ENCODE measurements around the gene ITK.

ITK gene

GRCh38 chr5:157180374-157181264, at the start of gene ITK:
Gene ITK (plus strand): TSS chr5:157180840. CDS start chr5:157180978, 138 bp downstream.
- Histone ChIP-seq H3K4me1 (ENCODE audit: control insufficient read depth, insufficient read depth, low read length) (no peaks in the 10 kb centered on the region), H3K36me3 (ENCODE audit: control insufficient read depth, insufficient read depth, low read length) (no peaks in the 10 kb centered on the region), H3K27ac (ENCODE audit: low read depth, low read length) (no peak within 1 kb of the TSS), H3K4me3 (ENCODE audit: low read length) (peak within 1 kb of the TSS; percentile 48), H3K9ac (ENCODE audit: low read length) (no peak within 1 kb of the TSS), H3K27me3 (ENCODE audit: control insufficient read depth, insufficient read depth, low read length) (no peaks in the 10 kb centered on the region)

- H3K27me3 ChIP-seq (ENCODE audit: control insufficient read depth, insufficient read depth, low read length): no peaks in the 10 kb centered on the region
- no peak overlapping the region for H3K9ac ChIP-seq (ENCODE audit: low read length)
- no peak overlapping the region for H3K27ac ChIP-seq (ENCODE audit: low read depth, low read length)
- no peaks in the 10 kb centered on the region for H3K36me3 ChIP-seq (ENCODE audit: control insufficient read depth, insufficient read depth, low read length)
- H3K4me1 ChIP-seq (ENCODE audit: control insufficient read depth, insufficient read depth, low read length): no peaks in the 10 kb centered on the region
- no peak overlapping the region for H3K4me3 ChIP-seq (ENCODE audit: low read length)
These were observed 49.7 kb upstream of the ITK start for GRCh38 chr5:157130925-157131324.

- Histone ChIP-seq H3K9ac (ENCODE audit: low read length) (no peak overlapping the region), H3K27ac (ENCODE audit: low read depth, low read length) (no peak overlapping the region), H3K4me3 (ENCODE audit: low read length) (no peak overlapping the region), H3K27me3 (ENCODE audit: control insufficient read depth, insufficient read depth, low read length) (no peaks in the 10 kb centered on the region), H3K4me1 (ENCODE audit: control insufficient read depth, insufficient read depth, low read length) (no peaks in the 10 kb centered on the region), H3K36me3 (ENCODE audit: control insufficient read depth, insufficient read depth, low read length) (peaks cover under 1% of the 10 kb centered on the region)
These were observed 48.4 kb upstream of the ITK start for GRCh38 chr5:157132281-157132612.

GRCh38 chr5:157137691-157138090, 42.9 kb upstream of the ITK start:
- Histone ChIP-seq H3K36me3 (ENCODE audit: control insufficient read depth, insufficient read depth, low read length) (peaks cover 8% of the 10 kb centered on the region), H3K27me3 (ENCODE audit: control insufficient read depth, insufficient read depth, low read length) (no peaks in the 10 kb centered on the region), H3K27ac (ENCODE audit: low read depth, low read length) (no peak overlapping the region), H3K4me1 (ENCODE audit: control insufficient read depth, insufficient read depth, low read length) (peaks cover 8% of the 10 kb centered on the region), H3K9ac (ENCODE audit: low read length) (no peak overlapping the region), H3K4me3 (ENCODE audit: low read length) (no peak overlapping the region)

GRCh38 chr5:157142317-157143126, 38.1 kb upstream of the ITK start, which contains the start of gene MED7:
Gene MED7 (minus strand): TSS chr5:157142865. CDS start chr5:157139431, 3,434 bp downstream.
- peaks cover 8% of the 10 kb centered on the region for H3K4me1 ChIP-seq (ENCODE audit: control insufficient read depth, insufficient read depth, low read length)
- H3K27me3 ChIP-seq (ENCODE audit: control insufficient read depth, insufficient read depth, low read length): no peaks in the 10 kb centered on the region
- H3K27ac ChIP-seq (ENCODE audit: low read depth, low read length): peak within 1 kb of the TSS; percentile 93
- H3K4me3 ChIP-seq (ENCODE audit: low read length): peak within 1 kb of the TSS; percentile 89
- peak within 1 kb of the TSS; percentile 93 for H3K9ac ChIP-seq (ENCODE audit: low read length)
- peaks cover 4% of the 10 kb centered on the region for H3K36me3 ChIP-seq (ENCODE audit: control insufficient read depth, insufficient read depth, low read length)

GRCh38 chr5:157143127-157143971, 37.3 kb upstream of the ITK start:
- peak overlapping the region; percentile 93 for H3K27ac ChIP-seq (ENCODE audit: low read depth, low read length)
- peak overlapping the region; percentile 19 for H3K9ac ChIP-seq (ENCODE audit: low read length)
- H3K27me3 ChIP-seq (ENCODE audit: control insufficient read depth, insufficient read depth, low read length): no peaks in the 10 kb centered on the region
- H3K4me3 ChIP-seq (ENCODE audit: low read length): peak overlapping the region; percentile 89
- H3K36me3 ChIP-seq (ENCODE audit: control insufficient read depth, insufficient read depth, low read length): no peaks in the 10 kb centered on the region
- peaks cover 8% of the 10 kb centered on the region for H3K4me1 ChIP-seq (ENCODE audit: control insufficient read depth, insufficient read depth, low read length)

- no peaks in the 10 kb centered on the region for H3K27me3 ChIP-seq (ENCODE audit: control insufficient read depth, insufficient read depth, low read length)
- H3K27ac ChIP-seq (ENCODE audit: low read depth, low read length): no peak overlapping the region
- no peaks in the 10 kb centered on the region for H3K36me3 ChIP-seq (ENCODE audit: control insufficient read depth, insufficient read depth, low read length)
- no peak overlapping the region for H3K4me3 ChIP-seq (ENCODE audit: low read length)
- no peak overlapping the region for H3K9ac ChIP-seq (ENCODE audit: low read length)
- H3K4me1 ChIP-seq (ENCODE audit: control insufficient read depth, insufficient read depth, low read length): no peaks in the 10 kb centered on the region
These were observed 31.7 kb upstream of the ITK start for GRCh38 chr5:157148734-157149615.

GRCh38 chr5:157150995-157151394, 29.6 kb upstream of the ITK start:
- H3K36me3 ChIP-seq (ENCODE audit: control insufficient read depth, insufficient read depth, low read length): no peaks in the 10 kb centered on the region
- no peak overlapping the region for H3K9ac ChIP-seq (ENCODE audit: low read length)
- H3K4me3 ChIP-seq (ENCODE audit: low read length): no peak overlapping the region
- no peak overlapping the region for H3K27ac ChIP-seq (ENCODE audit: low read depth, low read length)
- no peaks in the 10 kb centered on the region for H3K27me3 ChIP-seq (ENCODE audit: control insufficient read depth, insufficient read depth, low read length)
- no peaks in the 10 kb centered on the region for H3K4me1 ChIP-seq (ENCODE audit: control insufficient read depth, insufficient read depth, low read length)

GRCh38 chr5:157155297-157155696, 25.3 kb upstream of the ITK start:
- no peak overlapping the region for H3K4me3 ChIP-seq (ENCODE audit: low read length)
- H3K27ac ChIP-seq (ENCODE audit: low read depth, low read length): no peak overlapping the region
- no peaks in the 10 kb centered on the region for H3K4me1 ChIP-seq (ENCODE audit: control insufficient read depth, insufficient read depth, low read length)
- no peaks in the 10 kb centered on the region for H3K27me3 ChIP-seq (ENCODE audit: control insufficient read depth, insufficient read depth, low read length)
- H3K9ac ChIP-seq (ENCODE audit: low read length): no peak overlapping the region
- H3K36me3 ChIP-seq (ENCODE audit: control insufficient read depth, insufficient read depth, low read length): no peaks in the 10 kb centered on the region

GRCh38 chr5:157157293-157157891, 23.2 kb upstream of the ITK start:
- H3K27ac ChIP-seq (ENCODE audit: low read depth, low read length): no peak overlapping the region
- H3K9ac ChIP-seq (ENCODE audit: low read length): no peak overlapping the region
- H3K4me1 ChIP-seq (ENCODE audit: control insufficient read depth, insufficient read depth, low read length): no peaks in the 10 kb centered on the region
- no peak overlapping the region for H3K4me3 ChIP-seq (ENCODE audit: low read length)
- no peaks in the 10 kb centered on the region for H3K27me3 ChIP-seq (ENCODE audit: control insufficient read depth, insufficient read depth, low read length)
- no peaks in the 10 kb centered on the region for H3K36me3 ChIP-seq (ENCODE audit: control insufficient read depth, insufficient read depth, low read length)

- Histone ChIP-seq H3K4me3 (ENCODE audit: low read length) (no peak overlapping the region), H3K9ac (ENCODE audit: low read length) (no peak overlapping the region), H3K27me3 (ENCODE audit: control insufficient read depth, insufficient read depth, low read length) (no peaks in the 10 kb centered on the region), H3K4me1 (ENCODE audit: control insufficient read depth, insufficient read depth, low read length) (no peaks in the 10 kb centered on the region), H3K27ac (ENCODE audit: low read depth, low read length) (no peak overlapping the region), H3K36me3 (ENCODE audit: control insufficient read depth, insufficient read depth, low read length) (no peaks in the 10 kb centered on the region)
These were observed 21.4 kb upstream of the ITK start for GRCh38 chr5:157159209-157159751.

All from rectal smooth muscle tissue (tissue), 1 donor.